ENCODE results near the gene ABHD5. TPM values are rescaled to one million over a fixed set of nuclear protein-coding genes. Genes with fewer than 3 reads are reported as not detected.

Gene ABHD5
- total and polyA plus RNA-seq, 2 of the 8 experiments (the other 6 are each of a cell fraction or from before 2014, with no cell fraction given) = 10.5 to 16.4 TPM

- Histone ChIP-seq H3K4ac (replicated peaks; ENCODE audit: insufficient read length, low read depth, low read length) (no peak overlapping the region), H3K9ac (replicated peaks in 1 of 4; ENCODE audit: extremely low read depth in 1 of 4, low read depth in 3 of 4, low read length in 3 of 4) (no peak overlapping the region), H3K27ac (ENCODE audit: low read depth, low read length) (no peak overlapping the region), H3K79me1 (ENCODE audit: low read depth, low read length) (no peaks in the 10 kb centered on the region), H2BK5ac (ENCODE audit: low read depth, low read length) (no peak overlapping the region), H2BK20ac (ENCODE audit: low read length) (no peak overlapping the region), H3K4me1 (replicated peaks in 1 of 4; ENCODE audit: control insufficient read depth in 3 of 4, insufficient read depth in 4 of 4, low read length in 3 of 4) (peaks cover 0 to 5% (median 0%) of the 10 kb centered on the region in 4 experiments; a peak in 1 of 7 replicates), H4K20me1 (replicated peaks in 1 of 2; ENCODE audit: control insufficient read depth in 1 of 2, insufficient read depth in 2 of 2, low read length in 2 of 2) (no peaks in the 10 kb centered on the region), H3K56ac (replicated peaks; ENCODE audit: insufficient read length, low read depth, low read length) (no peak overlapping the region), H3K79me2 (ENCODE audit: control insufficient read depth in 1 of 2, insufficient read depth in 2 of 2, low read length in 2 of 2) (no peaks in the 10 kb centered on the region), H3K4me3 (ENCODE audit: extremely low read depth in 1 of 4, insufficient read depth in 2 of 4, low read depth in 3 of 4, low read length in 4 of 4) (no peak overlapping the region), H4K91ac (replicated peaks; ENCODE audit: insufficient read length, low read length) (no peak overlapping the region), H2AK5ac (ENCODE audit: low read depth, low read length) (no peak overlapping the region), H2AFZ (ENCODE audit: low read length) (no peak overlapping the region), H3K4me2 (ENCODE audit: insufficient read depth in 1 of 2, low read depth in 2 of 2, low read length in 2 of 2) (no peak overlapping the region), H3K23ac (ENCODE audit: insufficient read length) (no peak overlapping the region), H3K23me2 (ENCODE audit: low read depth, low read length) (no peaks in the 10 kb centered on the region), H4K5ac (ENCODE audit: insufficient read length, low read depth, low read length) (no peak overlapping the region), H4K8ac (ENCODE audit: extremely low read depth, insufficient read depth, low read length) (no peak overlapping the region), H3K27me3 (replicated peaks in 1 of 4; ENCODE audit: control insufficient read depth in 3 of 4, extremely low read depth in 1 of 4, insufficient read depth in 3 of 4, low read length in 3 of 4) (no peaks in the 10 kb centered on the region), H3K14ac (ENCODE audit: insufficient read length) (no peak overlapping the region), H2BK15ac (ENCODE audit: low read length) (no peak overlapping the region), H3K36me3 (ENCODE audit: control insufficient read depth in 2 of 4, insufficient read depth in 4 of 4, low read length in 3 of 4) (no peaks in the 10 kb centered on the region), H2BK12ac (ENCODE audit: low read depth, low read length) (no peak overlapping the region), H3K9me3 (ENCODE audit: insufficient read depth in 2 of 2, low read depth in 1 of 2, low read length in 1 of 2) (no peaks in the 10 kb centered on the region), H3K18ac (ENCODE audit: extremely low read depth, low read length) (no peak overlapping the region), H2BK120ac (replicated peaks; ENCODE audit: low read depth, low read length) (no peak overlapping the region)
- ChIA-PET POLR2A (ENCODE audit: partially characterized antibody) (no interaction called here), CTCF (ENCODE audit: partially characterized antibody) (interaction anchor here (1.1 to 1.3 kb wide), 2 partner anchors 9 to 98 kb away, joined by 3 read pairs; no protein-coding TSS in a partner anchor)
- FAIRE-seq = no peak
- DNase-seq (ENCODE audit: low read depth in 1 of 2, low spot score in 2 of 2) = no peak
- 95% methylated on average over 4 of the region's 4 CpGs; no CpG with 5 or more reads in 1 of the 2 experiments for WGBS, 2 experiments (ENCODE audit: extremely low coverage in 1 of 2, insufficient coverage in 1 of 2, insufficient read length in 1 of 2, insufficient replicate concordance in 2 of 2, low coverage in 1 of 2, low lambda C conversion rate in 2 of 2, missing lambda C conversion rate in 1 of 2)
- no peak for TF ChIP-seq JUND (IDR thresholded peaks at IDR 0.05; ENCODE audit: low read length)
- no peak for TF ChIP-seq RBBP5 (IDR thresholded peaks at IDR 0.05; ENCODE audit: borderline replicate concordance, low read depth, low read length)
- TF ChIP-seq ATF3 (IDR thresholded peaks at IDR 0.05; ENCODE audit: insufficient read depth, low read depth, low read length) = no peak
- no peak for TF ChIP-seq RFX5 (IDR thresholded peaks at IDR 0.05; ENCODE audit: borderline replicate concordance, low read depth, low read length)
- no peak for TF ChIP-seq MAX (IDR thresholded peaks at IDR 0.05)
- no peak for TF ChIP-seq ATF2 (IDR thresholded peaks at IDR 0.05; ENCODE audit: low read length)
- no peak for TF ChIP-seq POLR2AphosphoS5 (IDR thresholded peaks at IDR 0.05; ENCODE audit: low read depth, low read length)
- no peak for TF ChIP-seq CHD1 (IDR thresholded peaks at IDR 0.05; ENCODE audit: low read depth, low read length)
- TF ChIP-seq NANOG (IDR thresholded peaks at IDR 0.05; ENCODE audit: insufficient read depth, low read depth, low read length, poor library complexity, severe bottlenecking) = no peak
These were observed 49.2 kb upstream of the ABHD5 start for GRCh38 chr3:43641306-43642114.
